Sigmoid colon (tissue), 4 donors: ENCODE data around the gene SLIT1.

ENCODE experiments used
- EP300 ChIP-seq, 4 donors: sonication (generic); formaldehyde crosslinking; IDR thresholded peaks; one replicate each; pipeline ENCODE4 v1.6.1; 2017; ENCODE audit warnings: antibody characterized with exemption in 4 of 4
- POLR2AphosphoS5 ChIP-seq, 4 donors: sonication (generic); formaldehyde crosslinking; IDR thresholded peaks; one replicate each; pipeline ENCODE4 v1.6.1; 2017; ENCODE audit warnings: antibody characterized with exemption in 4 of 4
- TF ChIP-seq, protein P1 (sequence below), 4 experiments: fragments of 450-650 bp in 3 of 4; fragments of 200-600 bp in 1 of 4; IDR thresholded peaks; one replicate each; pipeline ENCODE4 v1.5.1; 2016 to 2019; ENCODE audit warnings: antibody characterized with exemption in 4 of 4, mild to moderate bottlenecking in 3 of 4, moderate library complexity in 2 of 4

DNA sequence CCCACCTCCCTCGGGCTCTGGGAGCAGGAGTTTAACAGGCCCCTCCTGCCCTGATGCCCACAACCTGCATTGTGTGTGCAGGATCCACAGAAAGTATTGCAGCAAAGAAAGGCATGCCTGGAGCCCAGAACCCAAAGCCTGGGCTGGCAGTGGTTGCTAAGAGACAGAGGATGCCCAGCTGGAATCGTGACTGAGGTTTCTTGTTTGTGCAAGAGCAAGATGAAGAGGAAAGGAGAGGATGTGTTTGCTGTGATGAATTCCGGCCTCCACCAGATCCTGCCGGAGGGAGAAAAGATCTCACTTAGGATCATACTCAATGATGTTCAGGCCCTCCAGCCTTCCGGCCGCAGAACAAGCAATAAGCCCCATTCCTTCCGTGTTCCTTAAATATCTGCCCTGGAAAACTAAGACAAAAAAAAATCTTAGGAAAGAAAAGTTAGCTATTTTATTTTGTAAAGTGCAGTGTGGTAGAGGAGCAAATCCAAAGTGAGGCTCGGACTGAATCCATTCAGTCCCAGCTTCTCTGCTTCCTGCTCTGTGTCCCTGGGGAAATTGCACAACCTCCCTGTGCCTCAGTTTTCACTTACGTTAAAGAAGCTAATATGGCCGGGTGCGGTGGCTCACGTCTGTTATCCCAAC lies 57.1 kb downstream of the SLIT1 start:
- TF ChIP-seq, protein P1, sequence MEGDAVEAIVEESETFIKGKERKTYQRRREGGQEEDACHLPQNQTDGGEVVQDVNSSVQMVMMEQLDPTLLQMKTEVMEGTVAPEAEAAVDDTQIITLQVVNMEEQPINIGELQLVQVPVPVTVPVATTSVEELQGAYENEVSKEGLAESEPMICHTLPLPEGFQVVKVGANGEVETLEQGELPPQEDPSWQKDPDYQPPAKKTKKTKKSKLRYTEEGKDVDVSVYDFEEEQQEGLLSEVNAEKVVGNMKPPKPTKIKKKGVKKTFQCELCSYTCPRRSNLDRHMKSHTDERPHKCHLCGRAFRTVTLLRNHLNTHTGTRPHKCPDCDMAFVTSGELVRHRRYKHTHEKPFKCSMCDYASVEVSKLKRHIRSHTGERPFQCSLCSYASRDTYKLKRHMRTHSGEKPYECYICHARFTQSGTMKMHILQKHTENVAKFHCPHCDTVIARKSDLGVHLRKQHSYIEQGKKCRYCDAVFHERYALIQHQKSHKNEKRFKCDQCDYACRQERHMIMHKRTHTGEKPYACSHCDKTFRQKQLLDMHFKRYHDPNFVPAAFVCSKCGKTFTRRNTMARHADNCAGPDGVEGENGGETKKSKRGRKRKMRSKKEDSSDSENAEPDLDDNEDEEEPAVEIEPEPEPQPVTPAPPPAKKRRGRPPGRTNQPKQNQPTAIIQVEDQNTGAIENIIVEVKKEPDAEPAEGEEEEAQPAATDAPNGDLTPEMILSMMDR (IDR thresholded peaks at IDR 0.05), result no peak
- TF ChIP-seq POLR2AphosphoS5 (IDR thresholded peaks at IDR 0.05) (no peak), EP300 (IDR thresholded peaks at IDR 0.05) (no peak)
